Stimulated activated CD4-positive, alpha-beta T cell treated with anti-CD3 and anti-CD28 coated beads, Interleukin-15, amount 100 ng/mL, for 48 hours (primary cell): ENCODE data around the gene E4F1.
"Not testable (repeated sequence)": the region's sequence is repeated elsewhere in the genome, so short reads cannot be mapped to it uniquely, and the experiment has no call there.

Source experiments
- DNase-seq, 2 donors: peaks; one replicate each; pipeline ENCODE4 v3.0.0-alpha.2; 2020; ENCODE audit warnings: low read depth in 2 of 2

E4F1 gene

DNA sequence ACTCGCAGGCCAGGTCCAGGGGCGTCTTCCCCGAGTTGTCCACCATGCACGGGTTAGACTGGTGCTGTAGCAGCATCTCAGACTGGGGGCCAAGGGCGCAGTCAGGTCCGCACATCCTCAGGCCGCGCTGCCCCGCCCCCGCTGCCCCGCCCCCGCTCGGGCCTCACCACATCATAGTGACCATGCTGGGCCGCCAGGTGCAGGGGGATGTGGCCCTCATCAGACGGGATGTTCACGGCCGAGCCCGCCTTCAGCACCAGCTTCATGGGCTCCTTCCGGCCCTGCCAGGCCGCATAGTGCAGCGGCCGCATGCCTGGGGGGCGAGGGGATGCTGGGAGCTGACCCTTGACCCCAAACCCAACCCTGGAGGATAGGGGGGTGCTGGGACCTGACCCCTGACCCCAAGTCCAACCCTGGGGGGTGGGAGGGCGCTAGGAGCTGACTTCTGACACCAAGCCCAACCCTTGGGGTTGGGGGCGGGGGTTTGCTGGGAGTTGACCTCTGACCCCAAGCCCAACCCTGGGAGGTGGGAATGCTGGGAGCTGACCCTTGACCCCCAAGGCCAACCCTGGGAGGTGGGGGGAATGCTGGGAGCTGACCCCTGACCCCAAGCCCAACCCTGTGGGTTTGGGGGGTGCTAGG lies 34.0 kb upstream of the E4F1 start:
- no peak for DNase-seq

DNA sequence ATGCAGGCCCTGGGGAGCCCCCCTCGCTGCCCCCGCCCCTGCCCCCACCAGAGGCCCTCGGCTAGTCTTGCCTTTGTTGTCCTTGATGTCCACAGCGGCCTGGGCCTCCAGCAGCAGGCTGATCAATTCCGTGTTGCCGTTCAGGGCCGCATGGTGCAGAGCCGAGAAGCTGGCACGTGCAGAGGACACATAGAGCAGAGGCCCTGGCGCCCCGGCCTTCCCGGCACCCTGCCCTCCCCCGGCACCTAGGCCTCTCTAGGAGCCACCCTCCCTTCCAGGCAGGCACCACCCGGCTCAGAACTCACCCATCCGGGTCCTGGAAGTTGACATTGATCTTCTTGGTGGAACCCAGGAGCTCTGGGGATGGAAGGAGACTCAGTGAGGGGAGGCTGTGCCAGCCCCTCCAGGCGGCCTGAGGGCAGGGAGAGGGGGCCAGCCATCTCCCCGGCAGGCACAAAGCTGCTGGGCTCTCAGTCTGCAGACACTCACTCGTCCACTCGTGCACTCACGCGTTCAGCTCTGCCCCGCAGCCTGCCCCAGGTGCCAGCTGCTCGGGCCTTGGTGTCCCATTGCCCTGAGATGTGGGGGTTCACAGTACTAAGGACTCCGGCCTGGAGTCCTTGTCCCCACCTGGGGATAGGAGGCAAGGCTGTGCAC lies 33.3 kb upstream of the E4F1 start:
- no peak for DNase-seq

DNA sequence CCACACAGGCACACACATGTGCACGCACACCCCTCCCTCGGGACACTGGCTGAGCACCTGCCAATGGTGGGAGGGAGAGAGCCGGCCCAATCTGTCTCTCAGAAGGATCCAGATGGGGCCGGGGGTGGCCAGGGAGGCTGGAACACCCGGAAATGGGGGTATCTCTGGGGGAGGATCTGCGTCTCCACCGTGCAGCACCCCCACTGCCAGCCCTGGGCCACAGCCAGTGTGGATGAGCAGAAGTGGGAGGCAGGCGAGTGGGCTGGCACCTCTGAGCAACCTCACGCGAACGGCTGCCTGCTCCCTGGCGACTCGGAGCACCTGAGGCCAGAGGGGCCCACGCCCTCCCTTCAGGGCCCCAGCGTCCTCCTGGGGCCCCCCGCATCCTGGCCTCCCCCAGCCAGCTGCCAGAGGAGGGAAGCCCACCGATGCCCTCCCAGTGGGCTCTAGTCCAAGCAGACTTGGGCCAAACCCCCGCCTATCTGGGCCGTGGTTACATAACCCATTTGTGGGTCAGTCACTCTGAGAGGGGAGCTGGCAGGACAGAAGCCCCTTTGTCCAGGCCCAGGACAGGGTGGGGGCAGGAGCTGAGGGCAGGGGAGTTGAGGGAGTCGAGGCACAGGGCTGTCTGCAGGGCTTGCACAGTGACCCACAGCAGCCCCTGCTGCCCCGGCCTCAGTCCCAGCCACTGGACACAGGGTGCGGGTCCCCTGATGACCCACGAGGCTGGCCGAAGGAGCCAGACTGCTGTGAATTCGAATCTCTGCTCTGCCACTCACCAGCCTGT lies 32.5 kb upstream of the E4F1 start:
- no peak for DNase-seq

DNA sequence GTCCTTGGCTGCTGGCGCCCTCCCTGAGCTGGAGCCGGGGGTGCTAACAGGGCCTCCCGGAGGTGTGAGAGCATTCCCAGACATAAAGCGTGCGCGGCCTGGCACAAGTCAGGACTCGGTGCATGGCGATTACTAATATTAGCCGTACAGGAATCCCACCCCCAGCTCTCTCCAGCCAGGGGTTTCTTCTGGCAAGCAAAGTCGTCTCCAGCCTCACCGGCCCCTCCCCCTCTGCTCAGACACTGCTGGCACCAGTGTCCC lies 32.0 kb upstream of the E4F1 start:
- no peak for DNase-seq

DNA sequence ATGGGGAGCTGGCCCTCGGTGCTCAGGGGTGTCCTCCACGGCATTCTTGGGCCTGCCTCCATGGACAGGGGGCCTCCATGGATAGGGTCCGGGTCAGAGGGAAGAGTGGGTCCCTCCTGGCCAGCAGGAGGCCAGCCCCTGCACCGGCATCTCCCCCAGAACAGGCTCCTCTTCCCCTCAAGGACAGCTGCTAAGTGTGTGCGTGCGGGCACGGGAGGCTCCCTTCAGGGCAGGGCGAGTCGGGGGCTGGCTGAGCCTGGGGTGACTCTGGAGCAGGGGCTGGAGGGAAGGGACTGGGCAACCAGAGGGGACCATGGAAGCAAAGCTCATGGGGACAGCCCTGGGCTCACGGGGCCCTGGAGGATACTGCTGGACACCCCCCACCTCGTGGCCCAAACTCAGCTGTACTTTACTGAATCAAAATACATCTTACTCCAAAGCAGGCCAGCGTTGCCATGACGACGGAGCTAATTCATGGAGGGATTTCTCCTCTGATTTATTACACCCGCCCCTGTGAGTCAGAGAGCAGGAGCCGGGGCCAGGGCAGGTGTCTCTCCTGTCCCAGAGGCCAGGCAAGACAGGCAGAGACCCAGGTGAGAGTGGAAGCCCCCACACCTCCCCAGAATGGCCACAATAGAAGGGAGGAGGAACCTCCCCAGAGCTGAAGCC lies 29.1 kb upstream of the E4F1 start:
- DNase-seq: no peak

DNA sequence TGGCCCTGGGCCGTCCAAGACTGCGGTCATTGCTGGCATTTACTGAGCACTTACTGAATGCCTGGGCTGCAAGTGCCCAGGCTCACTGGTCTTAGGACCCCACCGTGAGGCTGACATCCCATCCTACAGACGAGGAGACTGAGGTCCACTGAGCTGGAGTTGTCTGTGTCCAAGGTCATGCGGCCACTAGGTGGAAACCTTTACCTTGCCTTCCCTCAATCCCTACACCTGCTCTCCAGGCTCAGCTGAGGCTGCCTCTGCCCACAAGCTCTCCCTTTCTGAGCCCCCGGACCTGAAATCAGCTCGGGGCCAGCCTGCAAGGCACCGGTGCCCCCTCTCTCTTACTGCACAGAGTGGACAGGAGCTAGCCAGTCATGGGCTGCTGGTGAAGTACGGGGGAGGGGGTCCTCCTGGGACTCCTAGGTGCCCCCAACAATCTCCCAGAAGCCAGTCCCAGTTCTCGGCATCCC lies 28.5 kb upstream of the E4F1 start:
- DNase-seq: peak; percentile 30 to 37

DNA sequence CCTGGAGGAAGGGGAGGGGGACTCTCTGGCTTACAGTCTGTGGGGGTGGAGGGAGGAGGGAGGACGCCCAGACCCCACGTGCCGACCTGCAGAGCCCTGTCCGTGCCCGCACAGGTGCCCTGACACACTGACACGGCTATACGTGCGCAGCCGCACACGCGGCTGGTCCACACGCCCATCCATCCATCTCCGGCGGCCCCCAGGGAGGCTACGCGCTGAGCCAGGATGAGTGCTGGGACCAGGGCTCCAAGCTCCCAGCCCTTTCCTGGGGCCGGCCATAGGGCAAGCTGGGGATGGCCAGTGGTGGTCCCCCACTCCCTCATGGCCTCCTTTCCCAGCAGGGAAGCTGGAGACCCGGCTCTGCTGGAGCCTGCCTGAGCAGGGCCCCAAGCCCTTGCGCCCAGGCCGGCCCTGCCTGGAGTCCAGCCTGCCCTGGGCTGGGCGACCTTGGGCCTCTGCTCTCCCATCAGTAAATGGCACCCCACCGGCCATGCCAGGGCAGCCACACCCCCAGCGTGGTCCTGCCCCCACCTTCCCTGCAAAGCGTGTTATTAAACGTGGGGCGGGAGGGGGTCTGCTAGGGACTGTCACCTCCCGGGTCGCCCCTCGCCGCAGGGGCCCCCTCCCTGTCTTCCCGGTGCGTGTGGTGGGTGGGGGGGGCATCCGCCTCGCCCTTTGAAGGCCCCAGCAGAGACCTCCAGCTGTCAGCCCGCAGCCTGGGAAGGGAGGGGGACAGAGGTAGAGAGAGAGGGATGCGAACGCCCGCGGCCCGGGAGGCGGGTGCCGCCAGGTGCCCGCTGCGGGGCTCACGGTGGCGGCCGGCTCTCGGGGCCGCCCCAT lies 27.8 kb upstream of the E4F1 start:
- DNase-seq: no peak

DNA sequence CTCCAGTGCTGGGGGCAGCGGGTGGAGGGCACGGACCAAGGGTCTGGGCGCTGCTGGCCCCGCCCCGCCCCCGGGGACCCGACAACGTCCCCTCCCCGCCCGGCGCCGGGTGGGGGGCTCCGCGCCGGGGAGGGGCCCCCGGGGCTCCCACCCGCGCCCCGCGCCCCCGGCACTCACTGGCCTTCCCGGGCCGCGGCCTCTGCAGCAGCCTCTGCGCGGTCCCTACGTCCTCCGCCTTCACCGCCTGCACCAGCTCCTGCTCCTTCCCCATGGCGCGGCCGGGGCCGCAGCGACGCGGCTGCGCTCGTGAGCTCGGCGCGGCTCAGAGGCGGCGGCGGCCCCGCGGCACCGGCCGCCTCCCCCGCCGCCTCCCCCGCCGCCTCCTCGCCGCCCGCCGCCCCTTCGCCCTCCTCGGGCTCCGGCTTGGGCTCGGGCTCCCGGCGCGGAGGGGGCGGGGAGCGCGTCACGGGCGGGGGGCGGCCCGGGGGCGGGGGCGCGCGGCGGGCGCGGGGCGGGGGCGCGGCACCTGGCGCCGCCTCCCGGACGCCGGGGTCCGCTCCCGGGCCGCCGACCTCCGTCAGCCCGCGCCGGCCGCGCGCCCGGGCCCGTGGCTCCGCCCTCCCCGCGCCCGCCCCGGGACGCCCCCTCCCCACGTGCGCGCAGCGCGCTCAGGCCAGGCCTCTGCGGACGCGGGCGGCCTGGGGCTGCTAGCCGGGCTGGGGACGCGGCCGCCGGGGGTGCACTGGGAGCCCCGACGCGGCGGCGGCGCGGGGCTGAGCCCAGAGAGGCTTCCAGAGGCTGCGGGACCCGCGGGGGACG lies 27.0 kb upstream of the E4F1 start, which contains the start of gene CASKIN1:
Gene CASKIN1 (minus strand): TSS at position 444 of the 819 bp plus-strand sequence. CDS start 173 bp downstream, at position 271.
- no peak for DNase-seq

DNA sequence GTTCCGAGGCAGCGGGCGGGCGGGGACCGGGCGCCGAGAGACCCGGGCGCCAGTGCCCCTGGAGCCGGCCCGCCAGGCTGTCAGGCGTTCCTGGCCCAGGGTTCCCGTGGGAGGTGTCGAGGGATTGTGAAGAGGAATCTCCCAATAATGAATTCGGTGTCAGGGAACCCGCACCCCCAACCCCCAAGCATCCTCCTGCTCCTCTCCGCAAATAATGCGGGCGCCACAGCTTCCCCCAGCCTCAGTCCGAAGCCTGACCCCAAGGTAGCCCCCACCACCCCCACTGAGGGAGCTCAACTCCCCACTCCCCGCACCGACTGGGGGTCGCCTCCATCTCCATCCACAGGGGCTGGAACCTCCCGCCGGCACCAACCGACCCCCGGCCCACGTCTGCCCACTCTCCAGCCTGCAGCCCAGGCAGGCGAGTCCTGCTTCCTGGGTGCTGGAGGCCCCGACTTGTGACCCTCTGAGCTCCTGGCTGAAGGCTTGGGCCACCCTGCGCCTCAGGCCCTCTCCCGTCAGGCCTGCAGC lies 26.3 kb upstream of the E4F1 start:
- no peak for DNase-seq

DNA sequence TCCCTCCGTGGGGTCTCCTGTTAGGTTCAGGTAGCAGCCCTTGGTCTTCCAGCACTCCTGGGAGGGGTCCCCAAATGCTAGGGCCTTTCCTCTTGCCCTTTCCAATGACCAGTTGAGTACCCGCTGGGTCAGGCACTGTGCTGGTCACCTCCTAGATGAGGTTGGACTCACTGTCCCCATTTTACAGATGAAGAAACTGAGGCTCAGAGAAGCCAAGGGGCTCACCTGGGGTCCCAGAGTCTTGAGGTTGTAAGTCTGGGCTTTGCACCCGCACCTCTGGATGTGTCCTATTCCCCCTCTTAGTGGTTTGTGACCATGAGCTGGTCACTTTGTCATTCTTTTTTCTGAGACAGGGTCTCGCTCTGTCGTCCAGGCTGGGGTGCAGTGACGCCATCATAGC lies 25.6 kb upstream of the E4F1 start:
- no peak for DNase-seq

DNA sequence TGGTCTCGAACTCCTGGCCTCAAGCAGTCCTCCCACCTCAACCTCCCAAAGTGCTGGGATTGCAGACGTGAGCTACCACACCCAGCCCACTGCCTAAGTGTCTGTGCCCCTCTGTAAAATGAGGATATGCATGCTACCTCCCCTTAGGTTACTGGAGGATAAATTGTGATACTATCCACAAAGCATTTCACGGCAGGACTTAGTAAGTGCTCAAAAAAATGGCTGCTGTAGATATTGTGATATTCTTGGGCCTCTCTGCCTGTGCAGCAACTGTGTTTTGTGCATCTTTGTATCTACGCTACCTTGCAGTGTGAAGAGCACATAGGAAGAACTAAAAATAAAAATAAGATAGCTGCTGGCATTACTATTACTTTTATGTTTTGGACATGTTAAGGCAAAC lies 25.1 kb upstream of the E4F1 start:
- DNase-seq: no peak

DNA sequence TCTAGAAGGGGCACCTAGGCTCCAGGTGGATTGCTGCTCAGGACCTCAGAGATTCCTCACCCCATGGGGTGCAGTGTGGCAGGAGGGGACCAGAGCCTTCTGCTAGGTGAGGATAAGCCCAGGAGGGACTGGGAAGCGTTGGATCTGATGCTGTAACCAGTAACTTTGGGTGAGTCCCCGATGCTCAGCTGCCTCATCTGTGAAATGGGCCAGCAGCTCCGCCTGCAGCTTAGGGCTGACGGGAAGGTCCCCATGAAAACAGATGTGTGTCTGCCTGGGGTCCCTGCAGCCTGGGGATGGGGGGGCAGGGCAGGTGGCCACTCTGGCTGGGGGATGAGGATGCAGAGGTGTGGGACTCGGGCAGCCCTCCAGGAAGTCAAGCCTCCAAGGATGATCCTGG lies 24.3 kb upstream of the E4F1 start:
- DNase-seq: no peak

DNA sequence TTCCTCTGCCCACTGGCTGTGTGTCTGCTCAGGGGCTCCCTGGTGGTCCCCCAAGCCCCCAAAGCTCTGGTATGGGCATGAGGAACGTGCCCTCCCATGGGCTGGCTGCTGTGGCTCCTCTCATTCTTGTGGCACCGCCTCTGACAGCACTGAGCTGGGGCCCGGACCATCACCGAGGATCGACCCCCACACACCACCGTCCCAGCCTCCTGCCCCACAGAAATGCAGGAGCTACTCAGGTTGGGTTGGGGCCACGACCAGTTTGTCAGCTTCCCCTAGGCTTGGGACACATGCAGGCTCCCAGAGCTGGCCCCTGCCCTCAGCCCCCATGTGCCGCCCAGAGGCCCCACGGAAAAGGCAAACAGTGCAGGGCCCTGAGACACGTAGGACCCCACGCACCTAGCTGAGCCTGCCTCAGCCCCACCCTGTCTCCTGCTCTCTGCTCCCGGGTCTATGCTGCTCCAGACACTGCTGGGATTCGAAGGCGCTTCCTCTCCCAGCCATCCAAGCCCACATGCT lies 23.7 kb upstream of the E4F1 start:
- no peak for DNase-seq

DNA sequence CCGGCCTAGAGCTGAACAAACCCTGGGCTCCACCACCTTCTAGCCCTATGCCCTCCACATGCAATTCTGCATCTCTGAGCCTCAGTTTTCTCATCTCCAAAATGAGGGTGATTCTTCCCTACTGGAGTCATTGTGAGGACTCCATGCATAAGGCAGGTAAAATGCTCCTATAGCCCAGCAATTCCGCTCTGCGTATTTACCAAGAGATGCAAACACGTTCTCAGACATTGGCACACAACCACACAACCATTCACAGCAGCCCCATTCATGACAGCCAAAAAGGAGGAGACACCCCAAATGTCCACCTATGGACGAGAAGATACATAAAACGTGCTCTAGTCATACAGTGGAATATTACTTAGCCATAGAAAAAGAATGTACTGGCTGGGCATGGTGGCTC lies 23.1 kb upstream of the E4F1 start:
- no peak for DNase-seq

DNA sequence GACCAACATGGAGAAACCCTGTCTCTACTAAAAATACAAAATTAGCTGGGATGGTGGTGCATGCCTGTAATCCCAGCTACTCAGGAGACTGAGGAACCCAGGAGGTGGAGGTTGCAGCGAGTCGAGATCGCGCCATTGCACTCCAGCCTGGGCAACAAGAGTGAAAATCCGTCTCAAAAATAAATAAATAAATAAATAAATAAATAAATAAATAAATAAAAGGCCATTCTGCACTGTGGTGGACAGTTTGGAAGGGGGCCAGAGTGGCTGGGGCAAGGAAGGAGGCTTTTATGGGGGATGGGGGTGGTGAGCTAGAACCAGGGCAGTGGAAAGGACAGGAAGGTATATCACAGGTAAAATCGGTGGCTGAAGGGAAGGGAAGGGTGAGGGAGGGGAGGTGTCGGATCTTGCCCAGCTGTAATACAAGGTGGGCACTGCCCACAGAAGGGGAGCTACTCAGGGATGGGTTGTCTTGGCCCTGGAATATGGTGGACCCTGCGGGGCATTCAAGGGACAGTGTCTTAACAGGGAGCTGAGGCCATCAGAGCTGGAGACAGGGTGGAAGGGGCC lies 20.2 kb upstream of the E4F1 start:
- not testable (repeated sequence) for DNase-seq

DNA sequence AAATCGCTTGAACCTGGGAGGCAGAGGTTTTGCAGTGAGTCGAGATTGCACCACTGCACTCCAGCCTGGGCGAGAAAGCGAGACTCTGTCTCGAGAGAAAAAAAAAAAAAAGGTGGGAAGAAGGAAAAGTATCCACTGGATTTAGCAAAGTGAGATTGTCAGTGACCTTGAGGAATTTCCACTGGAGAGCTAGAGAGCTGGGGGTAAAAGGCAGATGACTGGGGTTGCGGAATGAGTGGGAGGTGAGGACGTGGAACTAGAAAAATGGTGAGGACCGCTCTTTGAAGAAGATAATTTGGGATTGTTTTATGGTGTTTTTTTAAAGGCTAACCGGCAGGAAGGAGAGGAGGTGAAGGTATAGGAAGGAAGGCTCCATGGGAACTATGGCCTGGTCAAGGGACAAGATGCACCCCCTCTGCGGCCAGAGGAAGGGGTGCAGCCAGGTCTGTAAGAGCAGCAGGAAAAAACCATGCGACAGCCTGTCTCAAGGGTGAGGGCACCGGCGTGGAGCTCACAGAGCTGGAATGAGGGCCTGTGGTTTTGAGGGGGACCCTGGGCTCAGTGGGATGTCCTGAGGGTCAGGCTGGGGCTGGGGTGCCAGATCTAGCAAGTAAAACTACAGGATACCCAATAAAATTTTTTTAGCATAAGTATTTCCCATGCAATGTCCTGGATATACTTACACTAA lies 18.8 kb upstream of the E4F1 start:
- no peak for DNase-seq

DNA sequence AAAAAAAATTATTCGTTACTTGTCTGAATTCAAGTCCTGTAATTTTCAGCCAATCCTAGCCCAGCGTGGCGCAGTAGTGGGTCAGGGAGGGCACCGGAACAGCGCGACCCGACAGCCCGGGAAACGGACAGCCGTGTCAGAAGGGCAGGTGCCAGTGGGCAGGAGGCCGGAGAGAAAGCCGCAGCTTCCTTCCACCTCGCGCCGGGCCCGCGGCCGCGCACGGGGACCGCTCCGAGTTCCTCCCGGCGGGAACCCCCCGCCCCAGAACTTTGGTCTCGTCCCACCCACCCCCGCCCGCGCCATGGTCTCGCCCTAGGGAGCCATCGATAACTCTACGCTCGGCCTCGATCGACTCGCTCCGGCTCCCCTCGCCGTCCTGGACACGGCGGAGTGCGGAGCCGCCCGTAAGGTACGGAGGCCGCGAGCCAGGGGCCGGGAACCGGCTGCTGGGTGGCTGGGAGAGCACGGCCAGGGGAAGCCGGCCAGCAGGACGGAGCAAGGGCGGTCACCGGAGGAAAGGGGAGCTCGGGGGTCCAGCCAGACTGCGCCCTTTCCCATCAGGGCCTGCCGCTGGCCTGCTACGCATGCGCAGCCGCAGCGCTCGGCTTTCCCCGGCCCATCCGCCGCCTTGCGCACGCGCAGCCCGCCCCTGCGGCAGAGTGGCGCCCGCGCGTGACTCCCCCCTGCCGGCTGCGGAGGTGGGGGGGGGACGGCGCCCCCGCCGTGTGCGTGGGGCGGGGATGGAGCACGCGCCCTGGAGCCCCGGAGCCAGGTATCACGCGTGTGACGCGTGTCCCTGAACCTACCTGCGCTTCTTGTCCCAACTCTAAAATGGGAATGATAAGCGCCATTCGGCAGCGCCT lies 18.1 kb upstream of the E4F1 start, which contains the start of gene MLST8:
Gene MLST8 (plus strand): TSS at position 351 of the 863 bp plus-strand sequence. CDS start 632 bp downstream, outside the sequence.
- DNase-seq: peak; percentile 76 to 82

DNA sequence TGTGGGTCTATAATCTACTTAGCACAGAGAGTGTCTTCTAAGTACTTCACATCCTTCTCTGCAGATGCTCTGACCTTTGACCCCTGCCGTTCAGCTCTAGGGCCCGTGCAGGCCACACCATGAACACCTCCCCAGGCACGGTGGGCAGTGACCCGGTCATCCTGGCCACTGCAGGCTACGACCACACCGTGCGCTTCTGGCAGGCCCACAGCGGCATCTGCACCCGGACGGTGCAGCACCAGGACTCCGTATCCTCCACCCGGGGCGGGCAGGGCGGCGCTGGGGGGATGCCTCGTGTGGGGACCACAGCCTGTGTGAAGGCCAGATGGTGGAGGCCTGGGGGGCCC lies 17.5 kb upstream of the E4F1 start:
- no peak for DNase-seq
